CD4-positive, alpha-beta T cell treated with Interleukin-17A for 4 hours (primary cell): ENCODE data around the gene PDRG1.
A peak's percentile ranks its signal among the peaks of the same experiment; 100 is the strongest.

ENCODE experiments used
- DNase-seq: peaks from one replicate; pipeline ENCODE4 v3.0.0-alpha.2; 2020; ENCODE audit warnings: mixed read lengths

Gene PDRG1

GRCh38 chr20:31951530-31952453, at the start of gene PDRG1:
PDRG1 (minus strand) TSS chr20:31952046; CDS start chr20:31951961, 85 bp downstream.
- DNase-seq = peak; percentile 98

GRCh38 chr20:31998246-31998645, 46.4 kb upstream of the PDRG1 start:
- DNase-seq = no peak

- DNase-seq = no peak
Observed at GRCh38 chr20:31996996-31997395, 45.1 kb upstream of the PDRG1 start.

GRCh38 chr20:31992086-31992485, 40.2 kb upstream of the PDRG1 start:
- no peak for DNase-seq

- DNase-seq = no peak
Observed at GRCh38 chr20:31991339-31991705, 39.5 kb upstream of the PDRG1 start.

- DNase-seq = no peak
Observed at GRCh38 chr20:31990641-31991338, 38.9 kb upstream of the PDRG1 start.

GRCh38 chr20:31989030-31989645, 37.3 kb upstream of the PDRG1 start:
- DNase-seq = no peak

GRCh38 chr20:31988430-31989015, 36.7 kb upstream of the PDRG1 start:
- no peak for DNase-seq

- DNase-seq = no peak
Observed at GRCh38 chr20:31987744-31988143, 35.9 kb upstream of the PDRG1 start.

- DNase-seq = no peak
Observed at GRCh38 chr20:31984981-31985471, 33.2 kb upstream of the PDRG1 start.

GRCh38 chr20:31981784-31982183, 29.9 kb upstream of the PDRG1 start:
- DNase-seq = no peak

- no peak for DNase-seq
Observed at GRCh38 chr20:31979713-31980426, 28.0 kb upstream of the PDRG1 start.

- no peak for DNase-seq
Observed at GRCh38 chr20:31977080-31977479, 25.2 kb upstream of the PDRG1 start.

- no peak for DNase-seq
Observed at GRCh38 chr20:31975874-31976273, 24.0 kb upstream of the PDRG1 start.

- DNase-seq = no peak
Observed at GRCh38 chr20:31974951-31975487, 23.2 kb upstream of the PDRG1 start.

GRCh38 chr20:31974296-31974695, 22.4 kb upstream of the PDRG1 start:
- DNase-seq = no peak

- no peak for DNase-seq
Observed at GRCh38 chr20:31972471-31973021, 20.7 kb upstream of the PDRG1 start.

GRCh38 chr20:31969991-31970390, 18.1 kb upstream of the PDRG1 start:
- no peak for DNase-seq

- DNase-seq = peak; percentile 81
Observed at GRCh38 chr20:31968291-31969126, 16.7 kb upstream of the PDRG1 start.

GRCh38 chr20:31967830-31968249, 16.0 kb upstream of the PDRG1 start, which contains the start of gene XKR7:
XKR7 (plus strand) TSS chr20:31968151; CDS start chr20:31968176, 25 bp downstream.
- peak; percentile 15 for DNase-seq
